Thyroid gland (tissue), 4 donors: Measurements from ENCODE around the gene RIOK3.

Experiments used
- CTCF ChIP-seq, 6 experiments: fragments of 200-600 bp in 3 of 6; fragments of 450-650 bp in 3 of 6; sonication (generic) in 3 of 6; IDR thresholded peaks; one replicate each; pipeline ENCODE4 v1.5.1; 2016 to 2019; ENCODE audit warnings: antibody characterized with exemption in 6 of 6, mild to moderate bottlenecking in 2 of 6, inconsistent platforms in 1 of 6, moderate library complexity in 1 of 6
- POLR2A ChIP-seq, 2 donors: fragments of 450-650 bp; IDR thresholded peaks; one replicate each; pipeline ENCODE4 v1.6.1; 2017; ENCODE audit warnings: antibody characterized with exemption in 2 of 2, mild to moderate bottlenecking in 2 of 2, moderate library complexity in 1 of 2

- peak; percentile 3 to 80 for TF ChIP-seq POLR2A (IDR thresholded peaks at IDR 0.05)
- peak in 3 of 6 experiments; percentile 21 to 33 (median 21) for TF ChIP-seq CTCF (IDR thresholded peaks at IDR 0.05)
Measured at GRCh38 chr18:23503038-23503962, 50.2 kb downstream of the RIOK3 start, which contains the start of gene RMC1.
